Body of pancreas (tissue), 4 donors: ENCODE results near the gene ASAP2.

Experiments
- POLR2A ChIP-seq, 3 donors: fragments of 450-650 bp; IDR thresholded peaks; one replicate each; pipeline ENCODE4 v1.6.1; 2016; ENCODE audit warnings: antibody characterized with exemption in 3 of 3, mild to moderate bottlenecking in 2 of 3
- TF ChIP-seq, protein P1 (sequence below), 7 experiments: fragments of 450-650 bp in 4 of 7; fragments of 200-600 bp in 3 of 7; sonication (generic) in 3 of 7; IDR thresholded peaks; one replicate each; pipeline ENCODE4 v1.5.1; 2016 to 2019; ENCODE audit warnings: antibody characterized with exemption in 7 of 7

DNA sequence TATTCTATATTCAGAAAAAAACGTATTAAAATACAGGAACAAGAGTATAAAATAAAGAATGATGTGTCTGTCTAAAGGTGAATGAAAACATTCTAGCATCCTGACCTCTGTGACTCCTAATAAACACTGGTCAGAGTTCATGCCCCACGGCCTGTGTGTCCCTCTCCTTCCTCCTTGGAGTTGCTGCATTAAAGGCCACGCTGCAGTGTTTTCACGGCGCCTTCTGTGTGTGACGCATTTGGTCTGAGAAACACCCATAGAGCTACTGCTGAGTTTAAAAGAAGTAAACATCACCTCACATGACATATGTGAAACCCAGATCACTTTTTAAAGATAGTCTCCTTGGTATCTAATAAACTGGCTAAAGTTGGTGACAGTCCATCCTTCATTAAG lies 126.2 kb downstream of the ASAP2 start:
- TF ChIP-seq, protein P1, sequence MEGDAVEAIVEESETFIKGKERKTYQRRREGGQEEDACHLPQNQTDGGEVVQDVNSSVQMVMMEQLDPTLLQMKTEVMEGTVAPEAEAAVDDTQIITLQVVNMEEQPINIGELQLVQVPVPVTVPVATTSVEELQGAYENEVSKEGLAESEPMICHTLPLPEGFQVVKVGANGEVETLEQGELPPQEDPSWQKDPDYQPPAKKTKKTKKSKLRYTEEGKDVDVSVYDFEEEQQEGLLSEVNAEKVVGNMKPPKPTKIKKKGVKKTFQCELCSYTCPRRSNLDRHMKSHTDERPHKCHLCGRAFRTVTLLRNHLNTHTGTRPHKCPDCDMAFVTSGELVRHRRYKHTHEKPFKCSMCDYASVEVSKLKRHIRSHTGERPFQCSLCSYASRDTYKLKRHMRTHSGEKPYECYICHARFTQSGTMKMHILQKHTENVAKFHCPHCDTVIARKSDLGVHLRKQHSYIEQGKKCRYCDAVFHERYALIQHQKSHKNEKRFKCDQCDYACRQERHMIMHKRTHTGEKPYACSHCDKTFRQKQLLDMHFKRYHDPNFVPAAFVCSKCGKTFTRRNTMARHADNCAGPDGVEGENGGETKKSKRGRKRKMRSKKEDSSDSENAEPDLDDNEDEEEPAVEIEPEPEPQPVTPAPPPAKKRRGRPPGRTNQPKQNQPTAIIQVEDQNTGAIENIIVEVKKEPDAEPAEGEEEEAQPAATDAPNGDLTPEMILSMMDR (IDR thresholded peaks at IDR 0.05) = no peak
- no peak for TF ChIP-seq POLR2A (IDR thresholded peaks at IDR 0.05)
